Endothelial cell of umbilical vein (primary cell): ENCODE data around the gene CEP70. TPM values are rescaled to one million over a fixed set of nuclear protein-coding genes. Genes with fewer than 3 reads are reported as not detected.

Experiments
- BruUV-seq: library from RNA; stranded (reverse); fragments of 400-500 nt; replicated peaks from 2 replicates; lab custom pipeline; 2021; lab: Mats Ljungman, UMichigan
- CTCF ChIA-PET: fragments of 300-600, 350-600 bp; sonication (Branson Sonifier 250); formaldehyde crosslinking; loops from one replicate; lab custom pipeline; 2021; ENCODE audit warnings: antibody characterized with exemption, inconsistent platforms; lab: Charles Lee
- POLR2A ChIA-PET: fragments of 300-600, 350-600 bp; sonication (Branson Sonifier 250); formaldehyde crosslinking; loops from one replicate; lab custom pipeline; 2021; ENCODE audit warnings: antibody characterized with exemption, inconsistent platforms; lab: Charles Lee
- DNase-seq: peaks from one replicate; pipeline ENCODE4 v3.0.0-alpha.2; 2011; ENCODE audit warnings: low read depth, low spot score
- FAIRE-seq: peaks from 2 replicates; lab custom pipeline; 2011; peaks lifted over from hg19 to GRCh38; lab: Jason Lieb, UNC
- H2AFZ ChIP-seq: 2 replicates; pipeline ENCODE4 v1.6.0; 2012; ENCODE audit warnings: low read depth, low read length, control low read depth, inconsistent platforms
- H3K27ac ChIP-seq: 2 replicates; pipeline ENCODE4 v1.5.1; 2011; ENCODE audit warnings: low read depth, mild to moderate bottlenecking, control low read depth, low read length, moderate library complexity; ENCODE audit not compliant: insufficient read depth
- H3K27me3 ChIP-seq, 2 experiments: 2 replicates each; pipeline versions ENCODE4 v1.6.0 to v1.6.1; 2011; ENCODE audit warnings: low read length in 2 of 2, mixed read lengths in 1 of 2; ENCODE audit not compliant: control insufficient read depth in 2 of 2, insufficient read depth in 2 of 2
- H3K36me3 ChIP-seq, 2 experiments: 2 replicates in 1 of 2; 3 replicates in 1 of 2; pipeline ENCODE4 v1.5.1; 2011; ENCODE audit warnings: low read length in 2 of 2, mild to moderate bottlenecking in 1 of 2, moderate library complexity in 1 of 2; ENCODE audit not compliant: control insufficient read depth in 2 of 2, insufficient read depth in 2 of 2; ENCODE audit errors: extremely low read depth in 1 of 2
- H3K4me1 ChIP-seq: 3 replicates; pipeline ENCODE4 v1.5.1; 2011; ENCODE audit warnings: mild to moderate bottlenecking, low read length; ENCODE audit not compliant: control insufficient read depth, insufficient read depth; ENCODE audit errors: extremely low read depth
- H3K4me2 ChIP-seq: 2 replicates; pipeline ENCODE4 v1.6.1; 2011; ENCODE audit warnings: low read length, control low read depth, mixed read lengths; ENCODE audit not compliant: insufficient read depth
- H3K4me3 ChIP-seq, 3 experiments: fragments of 200-600 bp in 1 of 3; sonication (generic), shearing (Covaris generic) in 1 of 3; replicated peaks in 1 of 3; 2 replicates each; pipeline ENCODE4 v1.5.1; 2011 to 2016; ENCODE audit warnings: control low read depth in 3 of 3, low read length in 3 of 3, mild to moderate bottlenecking in 2 of 3, inconsistent platforms in 1 of 3, low read depth in 1 of 3, moderate library complexity in 1 of 3; ENCODE audit not compliant: insufficient read depth in 1 of 3
- H3K79me2 ChIP-seq: 2 replicates; pipeline ENCODE4 v1.6.0; 2012; ENCODE audit warnings: low read length, inconsistent platforms; ENCODE audit not compliant: control insufficient read depth, insufficient read depth
- H3K9ac ChIP-seq: replicated peaks from 2 replicates; pipeline ENCODE3; 2011; ENCODE audit warnings: low read length, control low read depth; ENCODE audit not compliant: insufficient read depth; ENCODE audit errors: extremely low read depth
- H3K9me1 ChIP-seq: replicated peaks from 3 replicates; pipeline ENCODE4 v1.6.0; 2011; ENCODE audit warnings: mild to moderate bottlenecking, low read length; ENCODE audit not compliant: control insufficient read depth, insufficient read depth; ENCODE audit errors: extremely low read depth
- H3K9me3 ChIP-seq: replicated peaks from 2 replicates; pipeline ENCODE4 v1.5.1; 2012; ENCODE audit warnings: low read length, inconsistent platforms; ENCODE audit not compliant: control insufficient read depth, insufficient read depth
- H4K20me1 ChIP-seq: replicated peaks from 2 replicates; pipeline ENCODE3; 2011; ENCODE audit warnings: mild to moderate bottlenecking, low read length; ENCODE audit not compliant: control insufficient read depth, insufficient read depth; ENCODE audit errors: extremely low read depth
- CTCF ChIP-seq, 2 donors: IDR thresholded peaks; 1 replicate in 1 of 2; 2 replicates in 1 of 2; pipeline ENCODE4 v1.5.1; 2011; ENCODE audit warnings: low read length in 2 of 2, mild to moderate bottlenecking in 2 of 2, moderate library complexity in 2 of 2, control low read depth in 1 of 2, inconsistent platforms in 1 of 2, low read depth in 1 of 2; ENCODE audit not compliant: insufficient read depth in 1 of 2; ENCODE audit errors: extremely low read depth in 1 of 2
- EZH2 ChIP-seq: IDR thresholded peaks from 2 replicates; pipeline ENCODE4 v1.6.1; 2012; ENCODE audit warnings: borderline replicate concordance, low read depth, mild to moderate bottlenecking, moderate library complexity, low read length, inconsistent platforms; ENCODE audit not compliant: severe bottlenecking
- FOS ChIP-seq: IDR thresholded peaks from 2 replicates; pipeline ENCODE4 v1.6.1; 2011; ENCODE audit warnings: mild to moderate bottlenecking, low read length, moderate library complexity, borderline replicate concordance; ENCODE audit not compliant: insufficient read depth
- GATA2 ChIP-seq: IDR thresholded peaks from 2 replicates; pipeline ENCODE4 v1.7.0; 2011; ENCODE audit warnings: low read depth, mild to moderate bottlenecking, moderate library complexity, mixed read lengths, low read length; ENCODE audit not compliant: insufficient read length, insufficient read depth
- JUN ChIP-seq: IDR thresholded peaks from 2 replicates; pipeline ENCODE4 v1.6.1; 2011; ENCODE audit warnings: borderline replicate concordance, low read depth; ENCODE audit not compliant: insufficient read length, insufficient read depth
- MYC ChIP-seq: IDR thresholded peaks from one replicate; pipeline ENCODE4 v1.6.1; 2011; ENCODE audit warnings: mild to moderate bottlenecking, low read depth, low read length
- POLR2A ChIP-seq: IDR thresholded peaks from 2 replicates; pipeline ENCODE4 v1.6.1; 2012; ENCODE audit warnings: low read depth, mild to moderate bottlenecking, control low read depth, low read length
- POLR2AphosphoS5 ChIP-seq: IDR thresholded peaks from 2 replicates; pipeline ENCODE4 v1.6.1; 2012; ENCODE audit warnings: low read depth, mild to moderate bottlenecking, control low read depth, low read length, moderate library complexity; ENCODE audit not compliant: insufficient read depth
- dilution Hi-C: fragments of 300-500 bp; cut with MboI; formaldehyde crosslinking; loops from one replicate; pipeline ENCODE4 v1.15.0; 2019; ENCODE audit warnings: low sequenced_read_pairs; ENCODE audit not compliant: extremely low pct_ligation_motif_present
- intact Hi-C: fragments of 100-400 bp; cut with micrococcal nuclease; formaldehyde crosslinking; loops from one replicate; pipeline ENCODE4 v1.10.0; 2022
- polyA plus RNA-seq, 4 experiments: library from polyadenylated mRNA; depleted of rRNA in 3 of 4; stranded (reverse) in 3 of 4; unstranded in 1 of 4; fragments of >200 nt; gene quantifications; 2 replicates each; pipeline versions ENCODE4 v1.2.1 to v1.2.3, GENCODE V29; 2011 to 2012; ENCODE audit warnings: missing spikeins in 1 of 4
- total RNA-seq: library from RNA; stranded (reverse); gene quantifications from 2 replicates; pipeline ENCODE4 v1.2.3, GENCODE V29; 2021
- TF ChIP-seq, protein P1 (sequence below): IDR thresholded peaks from 2 replicates; pipeline ENCODE4 v1.6.1; 2011; ENCODE audit not compliant: insufficient read depth, insufficient read length

CEP70 gene
- total and polyA plus RNA-seq, 2 donors (not counting 3 experiments of a cell fraction or from before 2014, with no cell fraction given): 2.1 to 16.9 TPM

- no peak for TF ChIP-seq EZH2
- no peaks in the 10 kb centered on the region for H3K9me3 ChIP-seq
- no peak overlapping the region for H3K9ac ChIP-seq
Measured at GRCh38 chr3:138459619-138460535, 134.2 kb downstream of the CEP70 start.

DNA sequence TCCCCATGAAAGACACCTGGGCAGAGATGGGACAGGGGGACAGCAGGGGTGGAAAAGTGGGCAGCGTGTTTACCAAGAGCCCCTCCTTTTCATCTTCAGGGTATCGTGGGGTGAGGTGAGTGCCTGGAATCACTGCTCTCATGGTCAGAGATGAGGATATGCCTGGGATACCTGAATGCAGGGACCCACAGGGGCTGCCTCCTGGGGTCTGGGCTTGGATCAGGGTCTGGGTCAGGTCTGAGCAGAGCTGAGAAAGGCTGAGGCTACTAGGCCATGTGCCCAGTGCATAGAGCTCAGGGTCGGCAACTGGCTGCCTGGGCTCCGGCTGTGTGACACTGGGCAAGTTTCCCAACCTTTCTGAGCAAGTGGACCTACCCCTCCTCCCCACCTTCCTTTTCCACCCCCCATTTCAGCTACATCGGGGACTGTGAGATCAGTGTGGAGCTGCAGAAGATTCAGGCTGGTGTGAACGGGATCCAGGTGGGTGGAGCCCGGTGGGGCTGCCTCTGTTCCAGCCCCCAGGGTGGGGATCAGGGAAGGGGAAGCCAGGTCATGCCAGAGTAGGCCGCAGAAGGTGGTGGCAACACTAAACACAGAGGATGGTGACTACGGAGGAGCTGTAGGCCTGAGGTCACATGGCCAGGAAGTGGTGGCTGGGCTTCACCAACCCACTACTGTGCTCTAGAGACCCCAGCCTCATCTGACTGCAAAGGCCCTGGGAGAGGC lies 135.1 kb downstream of the CEP70 start:
- Histone ChIP-seq H3K4me2 (no peak overlapping the region), H3K79me2 (no peaks in the 10 kb centered on the region), H3K36me3 (no peaks in the 10 kb centered on the region), H2AFZ (no peak overlapping the region), H3K4me3 (no peak overlapping the region), H3K4me1 (no peaks in the 10 kb centered on the region), H3K27ac (no peak overlapping the region), H3K27me3 (no peaks in the 10 kb centered on the region), H3K9ac (no peak overlapping the region), H3K9me1 (no peaks in the 10 kb centered on the region), H3K9me3 (no peaks in the 10 kb centered on the region), H4K20me1 (no peaks in the 10 kb centered on the region)
- TF ChIP-seq FOS (no peak), JUN (no peak), EZH2 (no peak), POLR2AphosphoS5 (no peak), MYC (no peak), POLR2A (no peak), GATA2 (no peak), CTCF (IDR thresholded peaks at IDR 0.05; ENCODE audit: extremely low read depth in 1 of 2, insufficient read depth in 1 of 2, low read depth in 1 of 2, low read length in 2 of 2) (no peak)
- TF ChIP-seq, protein P1, sequence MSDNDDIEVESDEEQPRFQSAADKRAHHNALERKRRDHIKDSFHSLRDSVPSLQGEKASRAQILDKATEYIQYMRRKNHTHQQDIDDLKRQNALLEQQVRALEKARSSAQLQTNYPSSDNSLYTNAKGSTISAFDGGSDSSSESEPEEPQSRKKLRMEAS: no peak
- BruUV-seq: no TSS peak
- dilution Hi-C loops (no loop called here), intact Hi-C loops (no loop called here)
- POLR2A ChIA-PET: no interaction called here
- FAIRE-seq: no peak
- DNase-seq: no peak
- CTCF ChIA-PET: interaction anchor here (2.9 kb wide), 1 partner anchor 20 kb away, joined by 11 read pairs; no protein-coding TSS in a partner anchor

More at GRCh38 chr3:138459619-138460535, 134.2 kb downstream of the CEP70 start:
- dilution Hi-C loops (no loop called here), intact Hi-C loops (no loop called here)
- ChIA-PET CTCF (interaction anchor here (1.0 to 2.9 kb wide), 2 partner anchors 19 to 476 kb away, joined by 4 to 11 read pairs; no protein-coding TSS in a partner anchor), POLR2A (no interaction called here)
- H2AFZ ChIP-seq: no peak overlapping the region
- no peaks in the 10 kb centered on the region for H3K4me1 ChIP-seq
- no TSS peak for BruUV-seq
- H3K27me3 ChIP-seq: no peaks in the 10 kb centered on the region
- no peaks in the 10 kb centered on the region for H3K9me1 ChIP-seq
- H3K4me3 ChIP-seq: no peak overlapping the region
- H3K36me3 ChIP-seq: no peaks in the 10 kb centered on the region
- H3K27ac ChIP-seq: no peak overlapping the region
- H3K4me2 ChIP-seq: no peak overlapping the region
- DNase-seq (no peak), FAIRE-seq (no peak)
- no peaks in the 10 kb centered on the region for H3K79me2 ChIP-seq
- no peaks in the 10 kb centered on the region for H4K20me1 ChIP-seq
